ENCODE measurements around the gene TSC22D2.

TSC22D2 gene

DNA sequence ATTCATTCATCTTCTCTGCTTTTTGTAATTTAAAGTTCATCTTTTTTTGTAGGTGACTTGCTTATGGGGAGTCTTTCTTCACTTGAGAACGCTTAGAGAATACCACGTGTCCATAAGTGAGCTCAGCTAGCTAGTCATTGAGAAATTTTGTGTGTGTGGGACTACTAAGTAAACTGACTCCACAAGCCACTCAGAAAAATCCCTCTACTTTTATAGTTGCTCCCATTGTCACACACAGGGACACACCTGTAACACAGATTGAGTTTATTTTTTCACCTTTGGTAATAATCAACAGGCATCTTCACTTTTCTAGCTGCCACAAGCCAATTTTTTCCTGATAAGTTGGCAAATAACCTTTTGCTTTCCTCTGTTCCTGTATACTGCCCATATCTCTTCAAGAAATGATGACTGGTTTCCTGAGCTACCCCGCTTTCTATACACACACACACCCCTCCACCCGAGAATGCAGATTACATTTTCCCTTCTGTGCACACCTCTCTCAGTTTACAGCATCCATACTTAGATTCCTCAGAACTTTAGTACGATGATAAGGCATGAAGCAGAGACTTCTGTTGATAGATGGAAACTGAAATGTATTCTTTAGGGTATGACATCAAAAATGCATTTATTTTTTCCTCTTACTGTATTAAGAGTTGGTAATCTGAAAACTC is 4.6 kb downstream of the TSC22D2 start:
- DNase-seq (ENCODE audit: low read depth, low spot score): no peak

DNA sequence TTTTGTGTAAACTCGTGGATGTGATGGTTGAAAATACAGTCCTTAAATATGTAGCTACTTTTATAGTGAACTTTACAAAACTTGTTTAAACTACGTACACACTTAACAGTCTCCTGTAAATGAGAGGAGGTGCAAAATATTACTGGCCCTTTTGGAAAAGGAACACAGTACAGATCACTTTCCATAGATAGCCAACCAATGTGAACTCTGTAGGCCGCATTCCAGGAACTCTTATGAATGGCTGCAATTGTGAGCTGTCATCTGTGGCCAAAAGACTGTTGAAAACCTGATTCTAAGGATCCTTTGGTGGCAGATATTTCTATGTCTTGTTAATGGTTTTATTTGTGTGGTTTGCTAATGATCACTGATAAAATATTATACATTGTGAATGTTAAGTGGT is 6.2 kb downstream of the TSC22D2 start:
- no peak for DNase-seq (ENCODE audit: low read depth, low spot score)

DNA sequence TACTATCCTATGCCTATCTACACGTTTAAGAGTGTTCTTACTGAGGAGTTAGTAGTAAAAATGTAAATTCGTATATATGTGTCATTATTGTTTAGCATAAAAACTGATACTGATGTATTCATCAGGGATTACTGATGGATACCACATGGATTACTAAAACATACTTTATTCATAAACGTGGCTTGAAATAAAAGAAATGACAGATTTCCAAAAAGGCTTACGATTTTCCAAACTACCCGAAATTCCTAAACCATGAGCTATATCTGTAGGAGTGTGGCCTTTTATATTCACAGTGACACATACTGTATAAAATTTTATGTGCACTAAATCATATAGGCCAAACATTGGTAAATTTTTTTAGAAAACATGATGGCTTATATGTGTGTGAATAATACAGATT is 6.9 kb downstream of the TSC22D2 start:
- no peak for DNase-seq (ENCODE audit: low read depth, low spot score)

DNA sequence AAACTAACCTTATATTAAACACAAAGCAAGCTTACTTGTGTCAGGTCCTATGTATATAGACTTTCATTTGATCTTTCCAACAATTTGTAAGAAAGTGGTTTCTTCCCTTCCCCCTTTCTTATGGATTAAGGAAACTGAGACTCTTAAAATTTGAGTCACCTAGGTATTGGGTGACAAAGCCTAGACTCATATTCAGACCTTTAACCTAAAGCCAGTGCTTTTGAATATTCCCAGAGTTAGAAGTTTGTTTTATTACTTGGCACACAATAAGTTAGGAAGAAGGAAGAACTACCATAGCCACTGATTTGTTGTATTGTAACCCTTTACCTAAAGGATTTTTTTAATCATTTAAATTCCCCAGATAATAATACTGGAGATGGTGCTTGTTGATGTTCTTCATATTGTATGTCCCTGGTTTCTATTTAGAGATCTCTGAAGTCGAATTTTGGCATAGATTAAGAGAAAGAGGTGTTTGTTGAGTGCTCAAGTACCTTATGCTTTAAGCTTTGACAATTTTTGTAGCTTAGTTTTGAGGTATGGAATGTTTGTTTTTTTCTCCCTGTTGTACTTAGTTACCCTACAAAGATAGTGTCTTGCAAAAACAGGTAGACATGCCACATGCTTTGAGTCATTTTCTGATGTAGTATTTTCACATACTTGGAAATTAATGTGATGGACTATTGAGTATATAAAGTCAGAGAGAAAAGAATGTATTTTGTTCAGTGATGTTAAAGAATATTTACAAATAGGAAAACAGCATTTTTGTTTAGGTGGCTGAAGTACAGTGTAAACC is 11.2 kb downstream of the TSC22D2 start:
- no peak for DNase-seq (ENCODE audit: low read depth, low spot score)

DNA sequence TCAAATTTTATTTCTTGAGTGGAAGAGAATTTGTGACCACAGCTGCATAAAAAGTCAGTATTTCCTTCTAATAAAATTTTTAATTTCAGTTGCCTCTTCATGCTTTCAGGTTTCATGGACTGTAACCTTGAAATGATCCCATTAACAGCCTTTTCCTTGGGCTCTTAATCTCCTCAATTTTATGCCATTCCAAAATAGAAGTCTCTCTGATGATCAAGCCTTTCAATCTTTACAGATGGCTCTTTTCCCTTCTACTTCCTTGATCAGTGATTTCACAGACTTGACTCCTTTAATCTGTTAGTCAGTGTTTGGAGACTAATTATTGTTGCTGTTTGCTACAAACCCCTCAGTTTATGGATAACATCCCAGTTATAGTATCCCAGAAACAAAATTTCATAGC is 11.9 kb downstream of the TSC22D2 start:
- no peak for DNase-seq (ENCODE audit: low read depth, low spot score)

DNA sequence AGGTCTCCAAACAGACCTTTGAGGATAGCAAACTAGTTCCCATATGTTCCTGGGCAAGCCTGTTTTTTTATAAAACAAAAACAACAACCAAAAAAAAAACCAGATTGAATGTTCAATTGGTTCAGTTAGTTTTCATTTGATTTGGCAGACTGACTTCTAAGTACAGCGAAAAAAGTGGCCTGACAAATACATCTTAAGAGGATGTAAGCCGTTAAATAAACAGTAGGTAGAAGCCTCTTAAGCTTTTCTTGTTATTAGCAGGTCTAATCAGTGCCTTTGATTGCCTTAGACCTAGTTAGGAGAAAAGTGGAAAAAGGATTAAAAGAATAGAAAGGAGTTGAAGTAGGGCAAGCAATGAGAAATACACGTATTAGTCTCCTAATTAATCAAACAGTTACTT is 13.2 kb downstream of the TSC22D2 start:
- no peak for DNase-seq (ENCODE audit: low read depth, low spot score)

DNA sequence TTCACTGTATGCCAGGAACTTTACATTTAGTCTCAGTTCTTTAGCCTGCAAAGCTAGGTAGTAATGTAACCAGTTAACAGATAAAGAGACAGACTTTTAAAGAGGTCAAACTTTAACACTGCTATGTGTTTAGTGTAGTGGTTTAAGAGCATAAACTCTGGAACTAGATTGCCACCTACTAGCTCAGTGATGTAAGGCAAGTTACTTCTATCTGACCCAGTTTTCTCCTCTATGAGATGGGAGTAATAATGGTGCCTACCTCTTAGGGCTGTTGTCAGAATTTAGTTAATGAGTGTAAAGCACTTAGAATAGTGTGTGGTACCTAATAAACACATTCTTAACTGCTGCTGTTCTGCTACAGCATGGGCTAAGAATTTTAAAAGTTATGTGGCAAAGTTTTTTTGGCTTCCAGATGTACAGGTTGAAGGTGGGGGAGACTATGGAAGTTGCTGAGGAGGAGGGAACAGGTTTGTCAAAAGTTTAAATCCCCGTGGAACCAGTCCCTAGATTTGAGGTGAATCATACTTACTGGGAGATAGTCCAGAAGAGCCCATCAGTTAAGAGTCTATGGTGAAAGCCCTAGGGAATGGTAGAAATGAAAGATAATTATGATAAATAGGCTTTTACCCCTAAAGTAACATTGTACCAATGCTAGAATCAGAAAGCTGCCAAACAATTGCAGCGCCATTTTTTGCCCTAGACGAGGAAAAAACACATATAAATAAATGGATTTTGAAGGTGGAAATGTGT is 13.9 kb downstream of the TSC22D2 start:
- no peak for DNase-seq (ENCODE audit: low read depth, low spot score)

DNA sequence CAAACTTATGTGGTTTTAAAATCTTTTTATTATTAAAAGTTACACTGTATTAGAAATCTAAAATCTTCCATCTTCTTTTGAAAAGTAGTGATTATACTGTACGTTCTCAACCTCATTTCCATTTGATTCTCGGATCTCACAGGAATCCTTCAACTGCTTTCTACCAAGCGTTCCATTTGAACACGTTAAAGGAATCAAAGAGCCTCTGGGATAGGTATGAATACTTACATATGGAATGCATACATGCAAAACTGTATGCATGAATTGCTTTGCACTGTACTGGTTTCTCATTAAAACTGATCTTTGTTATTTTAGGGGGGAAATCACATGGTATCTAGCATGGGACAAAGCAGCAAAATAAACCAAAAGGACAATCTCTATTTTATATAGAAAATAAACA is 14.8 kb downstream of the TSC22D2 start:
- no peak for DNase-seq (ENCODE audit: low read depth, low spot score)

DNA sequence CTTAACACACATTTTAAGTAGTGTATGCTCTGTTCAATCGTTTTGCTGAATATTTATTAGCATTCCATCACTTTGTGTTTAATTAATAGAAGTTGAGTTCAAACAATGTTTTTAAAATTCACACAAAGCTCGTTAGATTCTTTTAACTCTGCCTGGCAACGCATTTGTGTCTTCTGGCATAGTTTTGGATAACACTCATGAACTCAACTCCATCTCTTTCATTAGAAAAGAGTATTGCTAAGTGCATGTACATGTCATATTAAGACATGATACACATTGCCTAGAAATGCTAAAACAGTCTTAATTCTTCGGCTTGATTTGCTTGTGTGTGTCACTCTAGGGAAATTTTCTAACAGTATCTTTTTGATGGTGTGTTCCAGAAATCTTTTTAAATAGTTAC is 15.7 kb downstream of the TSC22D2 start:
- DNase-seq (ENCODE audit: low read depth, low spot score): no peak

DNA sequence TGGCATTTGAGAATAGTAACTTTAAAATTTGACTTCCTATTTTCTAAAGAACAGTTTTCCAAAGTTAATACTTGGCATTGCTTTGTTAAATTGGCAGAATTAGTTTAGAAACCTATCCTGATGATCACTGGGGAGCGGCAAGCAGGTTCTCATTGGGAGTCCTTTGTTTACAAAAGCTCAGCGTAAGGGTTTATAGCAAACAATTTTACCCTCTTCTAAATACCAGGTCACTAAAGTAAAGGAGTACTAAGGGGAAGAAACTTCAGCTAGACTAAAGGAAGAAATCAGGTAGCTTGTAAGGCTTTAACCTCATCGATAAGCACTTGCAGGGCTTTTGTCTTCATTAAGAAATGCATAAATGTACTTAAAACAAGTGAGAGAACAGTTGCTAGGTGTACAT is 18.2 kb downstream of the TSC22D2 start:
- DNase-seq (ENCODE audit: low read depth, low spot score): no peak

DNA sequence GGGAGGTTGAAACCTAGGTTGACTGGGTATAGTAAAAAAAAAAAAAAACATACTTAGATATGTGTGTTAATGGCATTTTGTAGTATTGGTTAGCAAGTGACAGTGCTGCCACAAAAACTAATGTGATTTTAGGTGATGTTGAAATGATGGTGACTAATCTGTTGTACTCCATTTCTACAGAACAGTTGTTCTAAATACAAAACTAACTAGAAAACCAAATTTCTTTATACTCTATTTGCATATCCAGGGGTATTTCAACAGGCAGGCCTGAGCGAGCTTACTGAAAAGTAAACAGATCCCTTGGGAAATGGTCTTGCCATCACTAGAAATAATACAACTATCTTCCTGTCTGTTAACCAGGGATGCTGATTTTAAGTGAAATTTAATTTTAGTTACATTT is 20.5 kb downstream of the TSC22D2 start:
- no peak for DNase-seq (ENCODE audit: low read depth, low spot score)

DNA sequence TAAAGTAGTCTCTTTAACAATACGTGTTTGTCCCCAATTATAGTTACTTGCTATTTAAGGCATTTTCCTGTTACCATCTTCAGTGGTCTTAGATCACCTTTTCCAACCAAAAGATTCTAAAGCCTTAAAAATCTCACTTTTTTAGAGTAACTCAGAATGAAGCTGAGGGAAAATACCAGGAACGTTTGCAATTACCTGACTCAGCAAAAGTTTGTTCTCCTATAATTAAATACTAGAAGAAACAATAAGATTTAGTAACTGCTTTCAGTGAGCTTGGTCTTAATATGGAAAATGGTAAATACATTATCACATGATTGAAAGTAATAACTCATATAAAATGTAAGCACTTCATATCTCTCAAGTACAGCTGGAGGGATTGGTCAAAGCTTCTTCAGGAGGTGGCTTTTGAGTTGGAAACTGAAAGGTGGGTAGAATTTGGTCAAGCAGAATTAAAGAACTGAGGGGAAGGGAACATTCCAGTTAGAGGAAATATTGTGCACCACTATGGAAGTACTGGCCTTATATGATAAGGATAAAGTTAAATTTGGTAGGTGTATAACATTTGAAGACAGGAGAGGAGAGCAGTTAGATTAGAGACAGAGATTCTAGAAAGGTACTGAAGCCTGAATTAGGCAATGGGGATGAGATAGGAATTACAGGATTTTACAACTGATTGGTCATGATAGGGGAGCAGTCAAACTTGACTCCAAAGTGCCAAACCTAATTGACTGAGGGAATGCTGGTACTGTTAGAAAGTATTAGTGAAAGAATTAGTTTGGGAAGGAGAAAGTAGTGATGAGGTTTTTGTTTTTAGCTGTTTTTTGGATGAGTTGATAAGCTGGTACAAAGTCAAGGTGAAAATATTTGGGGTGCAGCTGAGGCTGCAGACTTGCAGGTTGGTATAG is 21.9 kb downstream of the TSC22D2 start:
- no peak for DNase-seq (ENCODE audit: low read depth, low spot score)

DNA sequence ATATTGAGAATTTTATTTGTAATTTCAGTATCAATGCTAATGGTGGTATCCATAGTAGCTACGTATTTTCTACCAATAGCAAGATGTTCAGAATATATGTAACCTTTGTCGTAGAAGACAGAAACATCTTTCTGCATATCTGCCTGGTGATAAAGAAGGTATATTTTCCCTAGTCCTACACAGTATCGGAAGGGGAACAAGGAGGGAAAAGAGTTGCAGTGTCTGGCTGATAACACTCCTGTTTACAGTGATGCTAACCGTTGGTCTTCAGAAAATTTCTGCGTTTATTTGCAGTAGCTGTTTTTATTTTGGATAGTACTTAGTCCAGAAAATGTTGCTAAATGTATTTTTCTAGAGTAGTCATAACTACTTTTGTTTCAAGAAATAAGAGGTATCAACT is 25.2 kb downstream of the TSC22D2 start:
- DNase-seq (ENCODE audit: low read depth, low spot score): no peak

DNA sequence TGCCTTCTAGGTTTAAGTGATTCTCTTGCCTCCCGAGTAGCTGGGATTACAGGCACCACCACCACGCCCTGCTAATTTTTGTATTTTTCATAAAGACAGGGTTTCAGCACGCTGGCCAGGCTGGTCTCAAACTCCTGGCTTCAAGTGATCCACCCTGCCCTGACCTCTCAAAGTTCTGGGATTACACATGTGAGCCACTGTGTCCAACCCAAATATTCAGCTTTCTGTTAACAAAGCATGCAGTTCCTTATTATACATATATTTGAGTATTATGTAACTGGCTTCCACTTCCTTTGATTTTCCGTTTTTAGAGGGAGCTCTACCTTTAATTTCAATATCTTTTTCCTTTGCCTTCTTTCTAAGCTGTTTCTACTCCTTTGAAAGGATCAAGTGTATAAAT is 26.1 kb downstream of the TSC22D2 start:
- no peak for DNase-seq (ENCODE audit: low read depth, low spot score)

DNA sequence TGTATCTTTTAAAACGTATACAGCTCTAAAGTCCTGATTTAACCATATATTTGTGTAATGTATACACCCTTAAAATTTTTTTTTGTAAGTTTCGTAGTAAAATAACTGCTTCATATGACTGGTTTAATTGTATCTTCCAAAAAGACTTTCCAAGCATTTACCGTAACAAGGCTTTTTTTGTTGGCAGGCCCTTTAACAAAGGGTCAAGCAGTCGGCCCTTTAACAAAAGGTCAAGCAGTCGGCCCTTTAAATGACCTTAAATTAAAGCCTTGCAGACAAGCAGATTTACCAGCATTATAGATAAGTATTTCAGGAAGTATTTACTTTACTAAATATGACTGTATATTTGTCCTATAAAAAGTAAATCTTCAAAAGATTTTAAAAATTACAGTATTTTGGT is 28.1 kb downstream of the TSC22D2 start:
- DNase-seq (ENCODE audit: low read depth, low spot score): no peak

DNA sequence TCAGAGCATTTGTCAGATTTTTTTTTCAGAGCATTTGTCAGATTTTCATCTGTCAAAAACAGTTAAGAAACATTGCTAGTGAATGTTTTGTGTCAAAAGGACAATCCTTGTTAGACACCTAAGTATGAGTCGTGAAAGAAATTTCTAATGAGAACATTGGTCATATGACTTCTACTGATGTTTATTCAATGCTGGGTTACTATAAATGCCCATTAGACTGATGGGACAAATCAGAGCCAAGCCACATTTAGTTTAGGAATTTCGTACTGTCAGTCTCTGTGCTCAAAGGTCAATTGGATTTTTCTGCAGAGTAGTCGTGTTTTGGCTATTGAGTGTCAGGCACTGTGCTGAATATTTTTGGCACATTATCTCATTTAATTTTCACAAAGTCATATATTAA is 31.6 kb downstream of the TSC22D2 start:
- DNase-seq (ENCODE audit: low read depth, low spot score): no peak

DNA sequence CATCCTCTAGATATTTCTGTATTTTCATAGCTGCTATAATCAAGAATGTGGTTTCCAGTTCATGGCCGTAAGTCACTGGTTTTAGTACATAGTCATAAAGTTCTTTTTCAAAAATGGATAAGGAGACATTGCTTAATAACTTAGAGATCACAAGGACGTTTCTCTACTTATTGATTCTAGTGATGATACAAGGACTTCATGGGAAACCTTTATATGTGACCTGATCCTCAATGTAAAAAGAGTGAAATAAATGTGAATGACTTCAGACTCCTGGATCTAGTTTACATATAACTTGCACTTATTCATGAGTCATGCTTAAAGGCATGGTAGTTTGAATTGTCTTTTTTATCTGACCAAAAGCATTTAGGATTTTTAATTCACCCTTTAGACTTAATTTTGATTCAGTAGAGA is 35.2 kb downstream of the TSC22D2 start:
- DNase-seq (ENCODE audit: low read depth, low spot score): no peak

DNA sequence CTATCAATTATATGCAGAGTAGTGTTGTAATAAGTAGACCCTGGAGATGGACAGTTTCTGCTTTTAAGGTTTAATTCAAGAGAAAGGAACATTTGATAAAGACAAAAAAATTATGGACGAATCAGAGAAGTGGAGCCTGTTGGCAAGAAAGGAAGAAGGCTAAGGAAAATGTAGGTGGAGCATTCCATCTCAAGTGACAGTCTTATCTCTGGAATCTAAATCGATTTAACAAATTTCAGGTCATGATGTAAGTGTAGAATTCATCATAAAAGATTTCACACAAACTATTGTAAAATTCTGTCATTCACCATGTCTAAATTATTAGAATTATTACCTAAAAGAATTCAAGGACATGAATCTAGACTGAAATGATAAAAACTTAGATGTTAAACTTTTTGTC is 36.3 kb downstream of the TSC22D2 start:
- no peak for DNase-seq (ENCODE audit: low read depth, low spot score)

DNA sequence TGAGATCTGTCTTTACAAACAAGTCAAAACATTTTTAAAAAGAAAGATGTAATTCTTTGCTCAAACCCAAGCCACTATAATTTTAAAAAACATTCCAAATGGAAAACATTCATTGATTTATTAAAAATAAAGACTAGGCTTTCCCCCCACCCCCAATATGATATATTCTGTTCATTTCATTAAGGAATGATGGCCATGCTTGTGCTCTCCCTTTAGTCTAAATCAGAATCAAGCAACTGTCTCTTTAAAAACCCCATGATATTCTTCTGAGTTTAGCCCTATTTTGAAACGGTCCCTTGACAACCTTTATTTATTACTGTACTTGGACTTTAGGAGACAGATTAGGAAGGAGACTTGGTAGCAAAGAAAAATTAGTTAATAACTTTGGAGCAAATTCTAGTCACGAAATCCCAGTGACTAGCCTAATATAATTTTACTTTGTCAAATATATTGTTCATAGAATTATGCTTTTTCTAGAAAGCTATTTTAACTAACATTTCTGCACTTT is 38.4 kb downstream of the TSC22D2 start:
- DNase-seq (ENCODE audit: low read depth, low spot score): no peak

DNA sequence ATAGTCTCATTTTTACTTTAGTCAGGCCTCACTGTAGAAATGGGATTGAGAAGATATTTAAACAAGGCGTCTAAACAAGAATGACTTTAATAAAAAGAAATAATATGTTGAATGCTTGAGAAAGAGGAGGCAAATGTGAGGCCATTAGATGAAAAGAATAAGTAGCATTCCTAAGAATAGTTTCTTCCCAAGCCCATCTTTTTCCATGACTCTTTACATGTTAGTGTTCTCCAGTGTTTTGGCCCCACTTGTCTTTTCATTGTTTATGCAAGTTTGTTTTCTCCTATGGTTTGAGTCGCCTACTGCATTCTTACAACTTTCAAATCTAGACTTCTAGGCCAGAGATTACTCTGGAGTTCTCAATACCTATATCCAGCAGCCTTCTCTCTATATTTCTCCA is 39.0 kb downstream of the TSC22D2 start:
- DNase-seq (ENCODE audit: low read depth, low spot score): no peak

DNA sequence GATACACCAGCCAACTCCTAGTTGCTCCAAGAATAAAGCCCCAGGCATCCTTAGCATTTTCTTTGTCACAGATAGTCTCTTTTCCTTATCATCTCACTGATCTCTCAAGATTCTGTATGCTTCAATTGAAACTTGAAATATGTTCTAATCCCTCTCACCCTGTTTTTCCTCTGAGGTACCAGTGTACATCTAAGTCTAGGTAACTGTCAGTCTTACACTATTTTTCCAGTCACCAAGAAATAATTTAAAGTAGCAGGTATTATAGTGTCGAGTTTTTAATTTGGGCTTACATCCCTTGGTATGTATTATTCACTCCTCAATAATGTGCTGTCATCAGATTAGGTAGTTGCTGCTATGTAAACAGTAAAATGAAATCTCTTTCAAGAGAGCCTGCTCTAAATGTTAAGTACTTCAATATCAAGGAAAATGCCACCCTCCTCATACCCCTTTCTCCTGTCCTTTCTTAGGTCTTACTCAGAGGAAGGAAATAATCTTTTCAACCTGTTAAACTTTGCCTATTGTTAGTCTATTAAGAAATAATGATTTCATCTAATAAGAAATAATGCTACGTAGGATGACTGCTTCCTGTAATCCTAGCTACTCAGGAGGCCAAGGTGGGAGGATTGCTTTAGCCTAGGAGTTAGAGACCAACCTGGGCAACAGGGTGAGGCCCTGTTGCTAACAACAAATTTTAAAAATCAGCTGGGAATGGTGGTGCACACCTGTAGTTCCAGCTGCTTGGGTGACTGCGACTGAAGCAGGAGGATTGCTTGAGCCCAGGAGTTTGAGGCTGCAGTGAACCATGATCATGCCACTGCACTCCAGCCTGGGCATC is 39.8 kb downstream of the TSC22D2 start:
- no peak for DNase-seq (ENCODE audit: low read depth, low spot score)
